HPDE6-E6E7 (cell line): ENCODE results near the gene AGAP1.
"Not testable (repeated sequence)": the region's sequence is repeated elsewhere in the genome, so short reads cannot be mapped to it uniquely, and the experiment has no call there.

ENCODE experiments used
- DNase-seq: peaks from one replicate; pipeline ENCODE4 v3.0.0; 2011; ENCODE audit warnings: missing footprints; ENCODE audit errors: extremely low spot score

AGAP1 gene

GRCh38 chr2:235734688-235735231 lies 240.9 kb downstream of the AGAP1 start:
- no peak for DNase-seq

DNA sequence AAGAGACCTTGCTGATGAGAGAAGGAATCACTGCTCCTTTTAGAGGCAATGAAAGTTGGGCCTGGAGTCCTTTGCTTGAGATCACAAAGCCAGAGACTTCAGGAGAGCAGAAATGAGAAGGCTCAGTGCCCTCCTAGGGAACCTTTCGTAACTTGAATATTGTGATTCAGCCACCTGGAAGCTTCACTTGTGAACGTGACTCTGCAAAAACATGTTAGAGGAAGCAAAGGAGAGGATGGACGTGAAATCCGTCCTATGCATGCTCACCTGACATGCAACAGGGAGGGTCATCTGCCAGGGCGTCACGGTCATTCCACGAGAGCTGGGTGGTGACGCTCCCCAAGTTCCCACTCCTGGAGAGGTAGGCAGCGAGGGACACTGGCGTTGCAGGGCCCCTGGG lies 243.6 kb downstream of the AGAP1 start:
- DNase-seq = no peak

DNA sequence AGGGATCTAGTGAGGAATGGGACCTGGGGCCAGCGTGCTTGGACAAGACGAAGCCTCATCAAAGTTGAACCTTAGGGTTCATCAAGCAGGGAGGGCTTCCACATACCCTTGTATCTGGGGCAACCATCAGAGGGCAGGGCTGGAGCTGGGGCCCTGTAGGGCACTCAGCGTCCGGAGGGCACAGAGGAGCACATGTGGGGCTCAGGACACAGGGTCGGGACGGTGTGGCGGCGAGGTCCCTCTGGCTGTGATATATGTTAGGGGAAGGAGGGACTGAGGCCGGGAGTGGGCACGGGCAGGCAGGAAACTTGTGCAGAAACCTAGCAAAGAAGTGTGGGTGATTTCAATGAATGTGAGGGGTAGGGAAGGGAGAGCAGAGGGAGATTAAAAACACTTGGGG lies 244.0 kb downstream of the AGAP1 start:
- DNase-seq = no peak

DNA sequence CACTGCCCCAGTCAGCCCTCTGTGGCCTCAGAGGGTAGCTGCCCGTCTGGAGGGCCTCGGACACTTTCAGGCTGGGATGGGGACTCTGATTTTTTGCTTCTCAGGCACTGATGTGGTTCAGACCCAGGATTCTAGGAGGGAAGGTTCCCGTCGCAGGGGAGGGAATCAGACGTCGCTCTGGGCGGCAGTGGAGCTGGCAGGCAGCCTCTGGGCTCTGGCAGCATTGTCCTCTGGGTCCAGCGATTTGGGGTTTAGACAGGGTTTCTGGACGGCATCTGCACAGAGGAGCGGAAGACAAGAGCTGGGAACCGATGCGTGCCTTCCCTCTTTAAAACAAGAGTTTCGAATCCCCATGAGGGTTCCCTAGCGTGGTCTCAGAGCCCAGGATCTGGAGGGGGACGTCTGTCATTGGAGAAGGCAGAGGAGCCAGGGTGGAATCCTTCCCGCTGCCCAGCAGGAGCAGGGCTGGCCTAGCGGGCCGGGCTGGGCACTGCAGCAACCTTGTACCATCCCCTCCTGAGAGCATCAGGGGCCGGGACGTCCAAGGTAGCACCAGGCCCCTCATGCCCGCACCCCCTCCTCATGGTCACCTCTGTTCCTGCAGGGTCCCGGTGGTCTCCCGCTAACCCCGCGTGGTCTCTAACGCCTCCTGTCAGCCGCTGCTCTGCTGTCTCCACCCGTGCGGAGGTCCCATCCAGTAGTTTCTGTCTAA lies 246.0 kb downstream of the AGAP1 start:
- DNase-seq = no peak

DNA sequence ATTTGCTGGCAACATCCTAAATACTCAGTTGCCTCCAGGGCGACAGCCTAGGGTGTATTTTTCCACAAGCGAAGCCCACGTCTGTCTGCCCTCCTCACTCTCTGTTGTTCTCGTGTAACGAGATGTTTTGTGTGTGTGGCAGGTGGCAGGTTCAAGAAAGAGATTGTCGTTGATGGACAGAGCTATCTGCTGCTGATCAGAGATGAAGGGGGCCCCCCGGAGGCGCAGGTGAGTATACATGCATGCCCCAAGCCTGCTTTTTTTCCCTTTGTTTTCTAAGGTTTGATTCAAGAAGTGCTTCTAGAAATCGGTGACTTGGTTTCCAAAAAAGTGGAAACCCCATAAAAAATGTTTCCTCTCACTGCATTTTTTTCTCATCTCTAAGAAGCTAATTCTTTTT lies 247.0 kb downstream of the AGAP1 start:
- no peak for DNase-seq

- DNase-seq = no peak
Observed at GRCh38 chr2:235744161-235744560, 250.3 kb downstream of the AGAP1 start.

DNA sequence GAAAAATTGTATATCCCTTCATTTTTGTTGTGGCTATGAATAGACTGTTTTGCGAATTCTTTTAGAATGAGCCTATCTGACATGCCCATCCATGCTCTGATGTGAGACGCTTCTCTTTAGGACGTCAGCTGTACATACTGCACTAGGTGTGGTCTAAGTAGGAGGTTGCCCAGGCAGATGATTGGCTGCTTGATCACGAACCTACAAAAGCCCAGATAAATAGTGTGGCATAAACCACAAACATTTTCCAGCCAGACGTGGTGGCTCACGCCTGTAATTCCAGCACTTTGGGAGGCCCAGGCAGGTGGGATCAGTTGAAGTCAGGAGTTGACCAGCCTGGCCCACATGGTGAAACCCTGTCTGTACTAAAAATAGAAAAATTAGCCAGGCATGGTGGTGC lies 251.8 kb downstream of the AGAP1 start:
- no peak for DNase-seq

DNA sequence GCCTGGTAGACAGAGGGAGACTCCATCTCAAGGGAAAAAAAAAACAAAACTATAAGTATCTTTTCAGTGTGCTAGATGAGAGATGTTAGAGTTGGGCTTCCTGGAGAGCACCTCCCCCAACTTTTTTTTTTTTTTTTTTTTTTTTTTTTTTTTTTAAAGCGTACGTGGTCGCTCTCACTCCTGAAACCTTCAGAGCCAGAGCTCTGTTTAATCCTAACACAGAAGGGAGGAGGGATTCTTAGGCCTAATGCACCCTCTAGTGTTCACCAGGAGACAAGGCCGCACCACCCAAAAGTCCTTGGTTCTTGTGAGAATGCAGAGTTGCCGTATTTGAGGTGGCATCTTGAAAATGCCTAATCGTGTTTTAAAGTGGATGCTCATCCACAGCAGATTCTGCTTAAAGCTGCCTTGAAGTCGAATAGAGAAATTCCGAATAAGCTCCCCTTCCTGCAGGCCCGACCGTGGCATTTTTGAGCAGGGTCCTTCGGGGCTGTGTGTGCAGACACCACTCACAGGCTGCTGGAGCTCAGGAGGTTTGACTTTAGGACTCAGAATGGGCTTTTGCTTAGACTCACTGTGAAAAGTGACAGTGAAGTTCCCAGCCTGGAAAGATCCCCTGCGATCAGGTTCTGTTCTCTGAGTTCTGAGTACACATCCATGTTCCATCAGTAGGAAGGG lies 252.6 kb downstream of the AGAP1 start:
- DNase-seq = peak; percentile 71

- no peak for DNase-seq
Observed at GRCh38 chr2:235747001-235747785, 253.3 kb downstream of the AGAP1 start.

DNA sequence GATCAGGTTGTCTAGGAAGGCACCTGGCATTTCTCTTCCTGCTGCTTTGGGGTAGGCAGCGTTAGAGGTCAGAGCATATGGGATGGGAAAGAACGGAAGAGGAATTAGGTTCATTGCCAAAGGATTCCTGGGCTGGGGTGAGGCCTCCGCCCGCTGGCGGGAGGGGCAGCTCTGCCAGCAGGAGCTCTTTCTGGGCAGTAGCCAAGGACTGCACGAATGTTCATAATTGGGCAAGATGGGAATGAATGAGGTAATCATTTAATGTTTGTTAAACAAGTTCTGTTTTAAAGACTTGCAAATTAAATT lies 253.9 kb downstream of the AGAP1 start:
- no peak for DNase-seq

- no peak for DNase-seq
Observed at GRCh38 chr2:235749121-235749770, 255.4 kb downstream of the AGAP1 start.

GRCh38 chr2:235749771-235750160 lies 255.9 kb downstream of the AGAP1 start:
- no peak for DNase-seq

GRCh38 chr2:235752846-235753245 lies 259.0 kb downstream of the AGAP1 start:
- DNase-seq = no peak

DNA sequence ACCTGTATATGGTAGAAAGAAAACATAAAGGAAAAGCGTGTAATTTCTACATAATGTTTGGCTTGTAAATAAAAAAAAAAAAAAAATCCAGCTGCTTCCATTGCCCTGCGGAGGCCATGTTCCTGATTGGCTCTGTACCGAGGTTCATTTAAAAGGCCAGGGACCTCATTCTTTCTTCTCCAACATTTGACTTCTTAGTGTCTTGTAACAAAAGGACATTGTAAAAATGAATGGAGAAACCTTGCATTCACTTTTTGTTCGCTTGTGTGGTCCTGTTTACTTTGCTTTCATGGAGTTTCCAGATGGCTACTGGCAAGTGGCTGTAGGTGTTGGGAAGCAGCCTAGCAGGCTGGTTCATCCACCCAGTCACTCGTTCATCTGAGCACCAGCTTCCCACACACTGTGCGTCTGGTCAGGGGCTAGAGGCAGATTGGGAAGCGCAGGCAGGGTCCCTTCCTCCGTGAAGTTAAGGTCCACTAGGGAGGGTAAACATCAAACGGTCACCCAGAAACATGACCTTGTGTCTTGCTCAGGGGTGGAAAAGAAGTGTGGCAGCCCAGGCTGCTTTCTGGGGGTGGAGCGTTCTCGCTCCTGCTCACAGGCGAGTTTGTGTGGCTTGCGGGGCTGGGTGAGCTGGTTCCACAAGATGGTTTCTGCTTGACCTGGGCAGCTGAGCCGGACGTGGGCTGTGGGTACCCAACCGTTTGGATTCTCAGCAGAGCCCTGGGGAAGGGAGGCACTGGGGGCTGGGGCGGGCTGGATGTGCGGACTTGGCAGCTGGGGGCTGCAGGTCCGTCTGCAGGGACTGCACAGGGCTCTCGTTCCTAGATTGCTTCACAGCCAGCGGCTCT lies 260.7 kb downstream of the AGAP1 start:
- DNase-seq = no peak

DNA sequence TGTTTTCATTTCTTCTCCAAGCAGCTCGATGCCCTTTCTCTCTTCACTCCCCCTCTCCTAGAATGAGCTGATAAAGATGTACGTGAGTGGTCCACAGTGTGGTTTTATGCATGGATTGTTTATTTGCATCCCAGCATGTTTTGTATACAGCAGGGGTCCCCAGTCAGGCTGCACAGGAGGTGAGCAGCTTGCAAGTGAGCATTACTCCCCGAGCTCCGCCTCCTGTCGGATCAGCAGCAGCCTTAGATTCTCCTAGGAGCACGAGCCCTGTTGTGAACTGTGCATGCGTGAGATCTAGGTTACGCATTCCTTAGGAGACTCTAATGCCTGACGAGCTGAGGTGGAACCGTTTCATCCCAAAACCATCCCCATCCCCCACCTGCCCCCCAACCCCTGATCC lies 262.6 kb downstream of the AGAP1 start:
- DNase-seq = no peak

- no peak for DNase-seq
Observed at GRCh38 chr2:235757212-235757611, 263.4 kb downstream of the AGAP1 start.

DNA sequence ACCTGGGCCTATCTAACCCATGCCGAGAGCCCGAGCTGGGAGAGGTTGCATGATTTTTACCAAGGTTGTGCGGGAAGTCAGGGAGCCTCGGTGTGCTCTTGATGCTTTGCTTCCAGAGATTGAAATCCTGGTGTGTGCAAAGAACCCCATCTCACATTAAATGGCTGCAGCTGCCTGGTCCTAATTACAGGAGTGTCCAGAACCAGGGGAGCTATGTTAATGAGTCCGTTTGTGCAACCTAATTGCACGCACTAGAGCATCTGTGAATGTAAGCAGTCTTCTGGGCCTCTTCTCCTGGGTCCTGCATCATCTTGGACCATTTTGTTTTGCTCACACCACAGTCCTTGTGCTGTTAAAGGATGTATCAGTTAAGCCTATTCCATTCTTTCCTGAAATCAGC lies 263.8 kb downstream of the AGAP1 start:
- no peak for DNase-seq

- no peak for DNase-seq
Observed at GRCh38 chr2:235762832-235763598, 269.2 kb downstream of the AGAP1 start.

DNA sequence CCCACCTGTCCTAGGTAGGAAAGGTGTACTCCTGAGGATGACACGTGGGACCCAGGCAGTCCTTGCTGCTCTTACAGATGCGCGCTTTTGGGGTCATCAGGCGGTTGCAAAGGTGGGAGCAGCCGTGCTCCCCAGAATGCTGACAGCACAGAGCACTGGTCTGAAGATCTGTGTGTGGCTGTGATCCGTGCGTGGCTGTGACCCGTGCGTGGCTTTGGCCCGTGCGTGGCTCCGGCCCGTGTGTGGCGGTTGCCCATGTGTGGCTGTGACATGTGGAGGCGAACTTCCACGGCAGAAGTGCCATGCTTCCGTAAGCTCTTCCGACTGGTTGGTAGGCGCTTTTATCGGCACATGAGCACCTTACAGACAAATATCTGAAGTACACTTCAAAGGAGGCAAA lies 270.0 kb downstream of the AGAP1 start:
- DNase-seq = no peak

GRCh38 chr2:235764478-235764877 lies 270.6 kb downstream of the AGAP1 start:
- not testable (repeated sequence) for DNase-seq
